ENCODE measurements around the gene ADCK2.

GRCh38 chr7:140696024-140696679, 23.4 kb downstream of the ADCK2 start:
- TF ChIP-seq CTCF (conservative IDR thresholded peaks at IDR 0.05) (no peak), ZFX (IDR thresholded peaks at IDR 0.05) (no peak)

Data from C4-2B (cell line).